Suppressor macrophage treated with lipopolysaccharide for 4 hours (primary cell): ENCODE results near the gene ATP1B3.
"Not testable (repeated sequence)": the region's sequence is repeated elsewhere in the genome, so short reads cannot be mapped to it uniquely, and the experiment has no call there.

Source experiments
- DNase-seq: peaks from one replicate; pipeline ENCODE4 v3.0.0-alpha.2; 2020

The ATP1B3 gene

GRCh38 chr3:141949972-141950371, 73.5 kb downstream of the ATP1B3 start:
- DNase-seq: no peak

DNA sequence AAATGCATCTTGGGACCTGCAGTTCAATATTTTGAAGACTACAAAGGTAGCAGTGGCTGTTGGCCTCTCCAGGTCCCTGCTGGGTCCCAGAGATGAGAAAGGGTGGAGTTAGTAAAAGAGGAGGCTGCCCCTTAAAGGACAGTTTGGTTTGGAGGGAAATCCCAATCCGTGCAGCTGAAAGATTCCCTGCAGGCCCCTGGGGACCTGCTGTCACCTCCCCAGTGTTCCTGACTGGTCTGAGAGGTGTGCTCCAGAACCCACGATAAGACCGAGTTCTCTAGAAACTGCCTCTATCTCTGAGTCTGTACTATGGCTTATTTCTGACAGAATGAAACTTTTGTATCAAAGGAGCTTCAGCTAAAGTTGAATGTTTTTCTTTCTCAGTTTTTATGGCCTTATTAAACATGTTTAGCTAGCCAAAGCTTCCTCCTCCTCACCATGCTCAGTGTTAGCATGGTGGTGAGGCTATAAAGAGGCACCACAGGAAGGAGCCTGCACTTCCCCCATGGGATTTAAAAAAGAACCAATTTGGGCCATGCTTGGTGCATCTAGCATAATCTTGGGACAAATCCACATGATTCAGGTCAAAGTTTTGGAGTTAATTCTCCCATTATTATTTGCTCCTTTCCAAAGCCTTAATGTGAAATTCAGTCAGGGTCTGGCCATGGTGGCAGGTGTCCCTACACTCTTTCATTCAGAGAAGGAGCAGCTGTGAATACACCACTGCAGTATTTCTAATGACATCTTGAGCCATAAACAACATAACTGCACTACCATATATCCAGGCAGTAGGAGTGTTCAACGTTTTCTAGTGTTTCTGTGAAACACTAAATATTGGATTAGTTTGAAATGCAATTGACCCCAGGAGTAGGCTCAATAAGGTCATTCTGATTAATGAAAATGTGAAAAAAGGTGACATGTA, 74.4 kb downstream of the ATP1B3 start:
- DNase-seq: no peak

- DNase-seq: no peak
Measured at GRCh38 chr3:141952611-141953010, 76.2 kb downstream of the ATP1B3 start.

DNA sequence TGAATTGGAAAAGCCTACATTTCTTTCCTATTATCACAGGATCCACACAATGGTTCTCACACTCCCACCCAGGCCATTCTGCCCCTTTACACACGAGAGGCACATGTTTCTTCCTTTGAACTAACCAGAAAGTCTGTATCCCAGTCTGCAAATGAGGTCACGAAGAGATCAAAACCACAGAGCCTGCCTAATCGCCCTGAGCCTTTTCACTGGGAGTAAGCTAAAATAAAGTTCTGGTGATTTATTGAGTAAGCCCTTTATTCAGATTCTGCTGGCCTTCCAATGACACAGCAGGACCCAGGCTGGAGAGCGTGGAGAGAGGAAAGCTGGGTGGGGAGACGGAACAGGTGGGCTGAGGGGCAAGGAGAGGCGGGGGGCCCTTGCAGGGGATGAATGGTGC, 78.7 kb downstream of the ATP1B3 start:
- no peak for DNase-seq

DNA sequence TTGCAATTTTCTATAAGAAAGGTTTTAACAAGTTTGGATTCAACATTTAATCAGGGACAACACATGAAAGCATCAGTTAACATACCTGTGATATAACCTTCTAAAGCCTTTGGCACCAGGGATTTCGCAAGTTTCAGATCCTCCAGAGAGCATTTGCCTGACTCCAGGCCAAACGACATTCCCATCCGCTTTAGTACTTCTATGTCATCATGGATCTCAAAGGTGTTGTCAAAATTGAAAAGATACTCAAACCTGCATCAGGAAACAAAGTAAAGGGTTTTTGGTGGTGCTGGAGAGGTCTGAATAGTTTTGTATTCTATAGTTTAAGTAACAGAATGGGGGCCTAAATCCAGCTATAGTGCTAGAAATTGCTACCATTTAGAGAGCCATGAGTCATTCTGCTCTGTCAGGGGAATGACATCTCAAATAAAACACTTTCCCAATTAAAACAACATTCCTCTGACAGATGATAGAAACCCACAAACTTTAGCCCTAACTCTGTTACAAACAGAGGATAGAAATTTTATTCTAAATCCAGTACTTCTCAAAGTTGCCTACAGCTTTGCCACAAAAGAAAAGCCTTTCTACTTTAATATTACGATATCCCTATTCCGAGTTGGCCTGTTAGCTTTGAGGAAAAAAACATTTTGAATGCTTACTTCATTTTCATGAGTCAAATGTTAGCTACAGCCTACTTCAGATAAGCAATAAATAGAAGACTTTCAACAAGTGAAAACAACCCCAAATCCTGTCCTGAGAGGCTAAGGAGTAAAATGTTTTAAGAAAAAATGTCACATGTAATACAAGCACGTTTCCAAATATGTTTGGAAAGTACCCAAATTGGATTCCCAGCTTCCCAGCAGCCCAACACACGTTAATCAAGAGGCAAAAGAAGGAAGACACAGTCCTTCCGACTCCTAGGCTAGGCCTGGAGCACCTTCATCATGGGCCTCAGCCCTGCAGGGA, 83.4 kb downstream of the ATP1B3 start:
- DNase-seq: no peak

DNA sequence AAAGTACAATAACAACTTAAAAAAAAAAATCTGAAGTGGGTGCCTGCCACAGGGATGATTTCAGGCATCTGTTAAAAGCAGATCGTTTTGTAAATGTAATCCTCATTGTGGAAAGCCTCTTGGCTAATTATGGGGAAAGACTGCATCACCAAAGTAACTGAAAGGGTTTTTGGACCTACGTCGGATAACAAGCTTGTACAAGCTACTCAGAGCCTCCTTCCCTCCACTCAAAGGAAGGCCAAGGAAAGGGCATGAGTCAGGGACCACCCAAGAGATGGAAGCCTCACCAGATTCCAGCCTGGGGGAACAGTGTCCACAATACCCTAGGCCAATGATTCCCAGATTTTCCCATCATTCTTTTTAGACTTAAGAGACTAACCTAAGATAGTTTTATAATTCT, 84.3 kb downstream of the ATP1B3 start:
- no peak for DNase-seq

DNA sequence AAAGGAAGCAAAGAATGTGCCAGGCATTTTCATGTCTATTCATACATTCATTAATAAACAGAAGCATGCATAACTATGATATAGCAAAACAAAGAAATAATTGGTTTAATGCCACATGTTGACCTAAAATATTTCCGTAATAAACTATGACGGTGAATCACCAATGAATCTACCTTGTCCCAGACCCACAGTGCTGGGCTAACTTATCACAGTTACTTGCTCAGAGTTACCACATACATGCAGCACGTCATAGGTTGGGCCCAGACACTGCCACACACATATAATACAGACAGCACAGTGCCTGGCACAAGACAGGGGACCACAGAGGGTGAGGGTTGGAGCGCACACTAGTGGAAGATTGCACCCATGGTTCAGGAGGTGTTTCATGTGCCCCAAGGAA, 86.9 kb downstream of the ATP1B3 start:
- DNase-seq: no peak

DNA sequence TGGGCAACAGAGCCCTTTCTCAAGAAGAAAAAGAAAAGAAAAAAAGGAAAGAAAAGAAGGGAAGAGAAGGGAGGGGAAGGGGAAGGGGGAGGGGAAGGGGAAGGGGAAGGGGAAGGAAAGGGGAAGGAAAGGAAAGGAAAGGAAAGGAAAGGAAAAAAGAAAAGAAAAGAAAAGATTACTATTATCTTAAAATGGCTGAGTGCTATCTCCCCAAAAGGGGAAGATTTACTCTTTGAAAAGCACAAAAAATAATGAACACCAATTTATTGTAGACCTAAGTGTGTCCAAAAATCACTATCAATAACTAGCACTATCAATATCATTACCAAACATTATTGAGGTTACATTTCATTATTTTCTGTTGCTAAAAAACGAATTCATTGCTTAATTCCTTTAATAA, 89.0 kb downstream of the ATP1B3 start:
- no peak for DNase-seq

DNA sequence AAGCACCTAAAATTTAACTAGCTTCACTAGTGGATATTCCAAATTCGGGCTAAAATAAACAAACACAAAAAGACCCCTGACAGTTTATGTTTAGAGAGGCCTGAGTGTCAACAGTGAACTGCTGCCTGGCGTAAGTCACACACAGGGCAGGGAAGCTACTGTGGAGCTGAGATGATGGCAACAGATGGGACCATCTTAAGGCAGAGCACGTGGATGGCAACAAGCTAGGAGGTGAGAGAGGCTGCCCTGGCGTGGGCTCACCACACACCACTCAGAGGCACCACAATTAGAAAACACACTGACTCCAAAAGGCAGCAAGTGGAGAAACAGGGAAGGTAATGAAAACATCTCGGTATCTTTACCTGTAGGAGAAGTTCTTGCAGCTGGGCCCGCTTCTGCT, 93.3 kb downstream of the ATP1B3 start:
- DNase-seq: no peak

DNA sequence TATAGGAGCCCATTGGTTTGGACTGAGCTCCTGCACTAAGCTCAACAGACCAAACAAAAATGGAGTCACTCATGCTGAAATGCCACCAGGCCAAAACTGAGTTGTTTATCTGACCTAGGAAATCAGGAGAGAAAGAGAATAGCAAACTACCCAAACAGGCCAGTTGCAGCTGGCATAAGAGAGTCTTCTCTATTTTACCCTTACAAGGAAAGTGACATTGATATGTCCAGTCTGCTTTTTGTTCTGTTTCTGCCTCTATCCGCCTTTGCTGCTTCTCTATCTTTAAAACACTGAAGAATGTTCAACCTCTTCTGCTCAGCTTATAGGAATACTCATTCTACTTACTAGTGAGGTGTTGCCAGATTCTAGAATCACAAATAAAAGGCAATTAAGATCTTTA, 95.1 kb downstream of the ATP1B3 start:
- DNase-seq: no peak

DNA sequence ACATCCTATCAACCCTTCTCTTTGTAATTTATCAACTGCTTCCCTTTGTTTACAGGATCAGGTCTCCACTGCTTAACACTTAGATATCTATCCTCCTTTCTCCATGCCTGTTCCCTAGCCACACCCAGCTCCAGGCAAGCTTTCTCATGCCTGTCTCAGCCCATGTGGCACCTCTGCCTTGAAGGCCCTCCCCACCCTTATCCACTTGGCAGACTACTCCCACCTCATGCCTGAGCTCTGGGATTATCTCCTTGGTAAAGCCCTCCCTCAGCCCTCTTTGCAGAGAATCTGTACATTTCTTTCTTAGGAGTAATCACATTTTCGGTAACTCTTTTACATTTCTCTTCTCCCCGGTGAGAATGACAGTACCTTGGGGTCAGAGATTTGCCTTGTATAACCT, 96.0 kb downstream of the ATP1B3 start:
- no peak for DNase-seq

GRCh38 chr3:141974777-141975176, 98.3 kb downstream of the ATP1B3 start:
- not testable (repeated sequence) for DNase-seq
